HG03108 (cell line): ENCODE measurements around the gene REM1.

Source experiments
- ATAC-seq: cut with Tn5 transposase; IDR thresholded peaks from one replicate; pipeline ENCODE4 v1.9.1; 2021; ENCODE audit warnings: moderate library complexity; ENCODE audit not compliant: unreplicated experiment

The REM1 gene

GRCh38 chr20:31522731-31523130 lies 47.6 kb downstream of the REM1 start:
- no peak for ATAC-seq

DNA sequence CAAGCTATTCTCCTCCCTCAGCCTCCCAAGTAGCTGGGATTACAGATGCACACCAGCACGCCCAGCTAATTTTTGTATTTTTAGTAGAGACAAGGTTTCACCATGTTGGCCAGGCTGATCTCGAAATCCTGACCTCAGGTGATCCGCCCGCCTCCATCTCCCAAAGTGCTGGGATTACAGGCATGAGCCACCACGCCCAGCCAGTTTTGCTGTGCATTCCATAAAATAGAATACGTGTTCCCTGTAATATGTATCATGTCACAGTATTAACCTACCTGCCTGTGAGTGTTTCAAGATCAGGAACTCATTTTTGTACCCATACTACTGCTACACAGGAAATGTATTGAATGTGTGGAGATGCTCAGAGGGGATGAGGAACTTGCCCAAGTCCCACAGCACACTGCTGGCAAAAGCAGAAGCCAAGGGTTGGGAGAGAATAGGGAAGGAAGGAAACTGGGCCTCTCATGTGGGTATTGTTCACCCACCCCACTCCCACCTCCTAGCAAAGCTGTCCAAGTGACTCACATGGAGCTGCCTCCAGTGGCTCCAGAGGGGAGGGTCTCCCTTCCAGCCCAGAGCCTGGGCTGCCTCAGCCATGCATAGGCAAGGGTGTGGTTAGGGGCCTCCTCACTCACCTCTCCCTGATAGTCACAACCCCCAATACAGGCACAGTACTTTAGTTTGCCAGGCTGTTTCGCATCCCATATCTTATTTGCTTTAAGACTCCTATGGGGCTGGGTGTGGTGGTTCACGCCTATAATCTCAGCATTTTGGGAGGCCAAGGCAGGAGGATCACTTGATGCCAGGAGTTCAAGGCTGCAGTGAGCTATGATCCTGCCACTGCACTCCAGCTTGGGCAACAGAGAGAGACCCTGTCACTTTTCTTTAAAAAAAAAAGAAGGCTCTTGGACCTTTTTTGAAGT lies 48.5 kb downstream of the REM1 start:
- no peak for ATAC-seq

- ATAC-seq, result no peak
Measured at GRCh38 chr20:31527266-31527665, 52.2 kb downstream of the REM1 start.
